ENCODE measurements around the gene BRSK2. TPM values are rescaled to one million over a fixed set of nuclear protein-coding genes. Genes with fewer than 3 reads are reported as not detected.

Gene BRSK2
- total RNA-seq, 1 experiment from 2014 or later: 1.2 TPM

DNA sequence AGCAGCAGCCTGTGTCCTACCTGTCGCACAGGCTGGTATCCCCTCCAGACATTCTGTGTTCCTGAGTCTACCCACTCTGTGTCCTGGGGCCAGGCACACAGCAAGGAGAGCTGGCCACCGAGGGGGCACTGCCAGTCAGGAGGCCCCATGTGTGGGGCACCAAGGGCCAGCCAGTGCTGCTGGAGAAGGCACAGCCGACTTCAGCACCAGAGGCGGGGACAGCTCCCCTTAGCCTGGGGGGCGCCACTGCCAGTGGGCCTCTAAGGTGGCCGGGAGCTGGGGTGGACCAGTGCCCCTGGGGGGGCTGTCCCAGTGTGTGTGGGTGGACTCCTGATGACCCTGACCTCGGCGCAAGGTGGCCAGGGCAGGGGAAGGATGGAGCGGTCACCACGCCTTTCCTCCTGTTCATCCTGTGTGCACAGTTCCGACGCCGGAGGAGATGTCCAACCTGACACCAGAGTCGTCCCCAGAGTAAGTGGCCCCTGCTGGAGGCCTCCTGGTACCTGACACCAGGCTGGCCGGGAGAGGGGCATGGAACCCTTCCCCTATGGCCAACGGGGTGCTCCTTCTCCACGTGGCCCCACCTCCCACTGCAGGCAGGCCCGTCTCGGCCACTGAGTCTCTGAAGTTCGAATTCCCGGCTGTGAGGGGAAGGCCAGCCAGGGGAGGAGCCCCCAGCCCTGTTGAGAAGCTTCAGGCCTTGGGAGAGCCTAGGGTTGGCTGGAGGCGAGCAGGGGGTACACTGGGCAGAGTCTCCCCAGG, 61.4 kb downstream of the BRSK2 start:
- Histone ChIP-seq H3F3A (ENCODE audit: low read length, unreplicated experiment) (no peaks in the 10 kb centered on the region), H3K9me2 (replicated peaks; ENCODE audit: low read length) (no peaks in the 10 kb centered on the region), H3K36me3 (ENCODE audit: low read depth, low read length) (no peaks in the 10 kb centered on the region), H2AFZ (ENCODE audit: low read length) (no peak overlapping the region), H3K4me1 (ENCODE audit: insufficient read depth, low read length) (peaks cover 10% of the 10 kb centered on the region; the same call in 1 of the 2 replicates), H3K27ac (ENCODE audit: low read length) (no peak overlapping the region), H3K27me3 (ENCODE audit: low read length) (no peaks in the 10 kb centered on the region), H3K4me2 (ENCODE audit: low read length) (no peak overlapping the region), H3K4me3 (ENCODE audit: low read length) (no peak overlapping the region), H4K20me1 (ENCODE audit: low read length) (no peaks in the 10 kb centered on the region), H3K9ac (ENCODE audit: low read length) (no peak overlapping the region), H3K9me3 (ENCODE audit: low read length) (no peaks in the 10 kb centered on the region), H3K79me2 (ENCODE audit: low read length) (no peaks in the 10 kb centered on the region)
- TF ChIP-seq EZH2phosphoT487 (IDR thresholded peaks at IDR 0.05; ENCODE audit: borderline replicate concordance, low read length) (no peak), EZH2 (IDR thresholded peaks at IDR 0.05; ENCODE audit: low read length, unreplicated experiment) (no peak), CTCF (conservative IDR thresholded peaks at IDR 0.05; ENCODE audit: low read depth, low read length) (no peak)
- ATAC-seq (no peak), DNase-seq (no peak)
- ChIA-PET POLR2A (ENCODE audit: unreplicated experiment) (no interaction called here), CTCF (no interaction called here)
- BruUV-seq (replicated peaks): no TSS peak
- intact Hi-C loops (cut with micrococcal nuclease): no loop called here

DNA sequence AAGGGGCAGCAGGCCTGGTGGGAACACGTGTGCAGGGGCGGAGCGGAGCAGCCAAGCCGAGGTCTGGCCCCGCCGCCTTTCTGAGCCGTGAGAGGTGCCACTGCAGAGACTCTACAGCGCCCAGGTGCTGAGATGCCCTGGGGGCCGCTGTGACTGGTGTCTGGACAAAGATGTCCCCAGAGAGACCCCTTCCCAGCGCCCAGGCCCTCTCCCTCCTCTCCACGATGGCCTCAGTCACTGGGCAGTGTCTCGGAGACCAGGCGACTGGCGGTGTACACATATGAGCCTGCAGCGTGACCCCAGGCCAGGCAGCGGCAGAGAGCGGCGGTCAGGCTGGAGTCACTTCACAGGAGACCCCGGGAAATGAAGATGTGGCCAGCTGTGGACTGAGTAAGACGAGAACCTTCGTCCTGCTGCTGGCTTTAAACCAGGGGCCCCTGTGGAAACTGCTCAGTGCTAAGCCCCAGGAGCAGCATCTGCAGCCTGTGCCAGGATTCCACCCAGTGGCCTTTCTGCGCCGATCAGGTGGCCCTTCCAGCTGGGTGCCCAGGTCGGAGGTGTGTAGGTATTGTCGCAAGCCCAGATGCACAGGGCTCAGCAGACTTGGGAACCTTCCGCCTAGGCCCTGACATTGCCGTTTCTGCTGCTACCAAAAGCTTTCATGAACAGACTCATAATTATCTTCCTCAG, 62.2 kb downstream of the BRSK2 start:
- intact Hi-C loops (cut with micrococcal nuclease): no loop called here
- TF ChIP-seq EZH2 (IDR thresholded peaks at IDR 0.05; ENCODE audit: low read length, unreplicated experiment) (no peak), CTCF (conservative IDR thresholded peaks at IDR 0.05; ENCODE audit: low read depth, low read length) (no peak), EZH2phosphoT487 (IDR thresholded peaks at IDR 0.05; ENCODE audit: borderline replicate concordance, low read length) (no peak)
- Histone ChIP-seq H4K20me1 (ENCODE audit: low read length) (no peaks in the 10 kb centered on the region), H3K9ac (ENCODE audit: low read length) (no peak overlapping the region), H3K4me3 (ENCODE audit: low read length) (no peak overlapping the region), H3F3A (ENCODE audit: low read length, unreplicated experiment) (no peaks in the 10 kb centered on the region), H3K79me2 (ENCODE audit: low read length) (no peaks in the 10 kb centered on the region), H3K9me2 (replicated peaks; ENCODE audit: low read length) (no peaks in the 10 kb centered on the region), H3K4me1 (ENCODE audit: insufficient read depth, low read length) (peaks cover 10% of the 10 kb centered on the region; the same call in 1 of the 2 replicates), H2AFZ (ENCODE audit: low read length) (no peak overlapping the region), H3K4me2 (ENCODE audit: low read length) (no peak overlapping the region), H3K9me3 (ENCODE audit: low read length) (no peaks in the 10 kb centered on the region), H3K27ac (ENCODE audit: low read length) (no peak overlapping the region), H3K36me3 (ENCODE audit: low read depth, low read length) (no peaks in the 10 kb centered on the region), H3K27me3 (ENCODE audit: low read length) (no peaks in the 10 kb centered on the region)
- ChIA-PET POLR2A (ENCODE audit: unreplicated experiment) (no interaction called here), CTCF (no interaction called here)
- DNase-seq (no peak), ATAC-seq (no peak)
- BruUV-seq (replicated peaks): no TSS peak

DNA sequence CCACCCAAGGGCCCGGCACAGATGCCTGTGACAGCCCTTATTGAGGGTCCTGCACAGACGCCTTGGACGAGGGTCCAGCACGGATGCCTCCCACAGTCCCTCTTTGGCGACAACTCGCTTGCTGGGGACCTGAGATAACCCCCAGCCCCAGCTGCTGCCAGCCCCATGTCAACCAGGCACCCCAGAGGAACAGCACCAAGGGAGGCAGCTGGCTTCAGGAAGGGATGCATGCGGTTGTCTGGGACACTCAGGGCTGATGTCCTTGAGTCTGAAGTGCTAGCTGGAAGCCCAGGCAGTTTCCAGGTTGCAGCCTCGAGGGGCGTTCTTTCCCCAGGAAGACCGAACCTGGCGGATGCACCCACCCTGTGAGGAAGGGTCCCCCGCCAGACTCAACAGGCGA, 63.0 kb downstream of the BRSK2 start:
- intact Hi-C loops (cut with micrococcal nuclease): no loop called here
- TF ChIP-seq EZH2 (IDR thresholded peaks at IDR 0.05; ENCODE audit: low read length, unreplicated experiment) (no peak), CTCF (conservative IDR thresholded peaks at IDR 0.05; ENCODE audit: low read depth, low read length) (no peak), EZH2phosphoT487 (IDR thresholded peaks at IDR 0.05; ENCODE audit: borderline replicate concordance, low read length) (no peak)
- no peaks in the 10 kb centered on the region for H3K36me3 ChIP-seq (ENCODE audit: low read depth, low read length)
- H4K20me1 ChIP-seq (ENCODE audit: low read length): no peaks in the 10 kb centered on the region
- no peaks in the 10 kb centered on the region for H3K79me2 ChIP-seq (ENCODE audit: low read length)
- H3K4me1 ChIP-seq (ENCODE audit: insufficient read depth, low read length): peaks cover 10% of the 10 kb centered on the region; the same call in 1 of the 2 replicates
- no peak overlapping the region for H3K9ac ChIP-seq (ENCODE audit: low read length)
- DNase-seq: no peak
- no peak for ATAC-seq
- BruUV-seq (replicated peaks): no TSS peak
- ChIA-PET POLR2A (ENCODE audit: unreplicated experiment) (no interaction called here), CTCF (no interaction called here)
- no peak overlapping the region for H2AFZ ChIP-seq (ENCODE audit: low read length)
- no peaks in the 10 kb centered on the region for H3K27me3 ChIP-seq (ENCODE audit: low read length)
- no peak overlapping the region for H3K4me3 ChIP-seq (ENCODE audit: low read length)
- no peaks in the 10 kb centered on the region for H3K9me2 ChIP-seq (replicated peaks; ENCODE audit: low read length)
- H3F3A ChIP-seq (ENCODE audit: low read length, unreplicated experiment): no peaks in the 10 kb centered on the region
- H3K9me3 ChIP-seq (ENCODE audit: low read length): no peaks in the 10 kb centered on the region
- no peak overlapping the region for H3K4me2 ChIP-seq (ENCODE audit: low read length)
- no peak overlapping the region for H3K27ac ChIP-seq (ENCODE audit: low read length)
